Activated T-cell treated with anti-CD3 and anti-CD28 coated beads, Interleukin-2, amount 50 U/mL, for 24 hours (primary cell): Measurements from ENCODE around the gene LUZP2.

Source experiments
- DNase-seq: peaks from one replicate; pipeline ENCODE4 v3.0.0-alpha.2; 2020
- H3K27ac Mint-ChIP-seq: 2 replicates; pipeline ENCODE4 v1.8.0; 2020; ENCODE audit warnings: mild to moderate bottlenecking, mixed read lengths
- H3K27me3 Mint-ChIP-seq: 2 replicates; pipeline ENCODE4 v1.8.0; 2020; ENCODE audit warnings: mixed read lengths
- H3K36me3 Mint-ChIP-seq: 2 replicates; pipeline ENCODE4 v1.8.0; 2020; ENCODE audit warnings: low read depth, mixed read lengths
- H3K4me1 Mint-ChIP-seq: 2 replicates; pipeline ENCODE4 v1.8.0; 2020; ENCODE audit warnings: low read depth, mixed read lengths
- H3K4me3 Mint-ChIP-seq: 2 replicates; pipeline ENCODE4 v1.8.0; 2020; ENCODE audit warnings: mild to moderate bottlenecking, moderate library complexity, mixed read lengths
- H3K9me3 Mint-ChIP-seq: 2 replicates; pipeline ENCODE4 v1.8.0; 2020; ENCODE audit warnings: mixed read lengths

The LUZP2 gene

GRCh38 chr11:24496736-24497725, at the start of gene LUZP2:
LUZP2 (plus strand) TSS chr11:24497053.
- H3K4me1 Mint-ChIP-seq, result no peaks in the 10 kb centered on the region
- peaks cover 6% of the 10 kb centered on the region for H3K9me3 Mint-ChIP-seq
- no peak for DNase-seq
- no peaks in the 10 kb centered on the region for H3K36me3 Mint-ChIP-seq
- no peak within 1 kb of the TSS for H3K4me3 Mint-ChIP-seq
- no peak within 1 kb of the TSS for H3K27ac Mint-ChIP-seq
- H3K27me3 Mint-ChIP-seq, result peaks cover 25% of the 10 kb centered on the region

DNA sequence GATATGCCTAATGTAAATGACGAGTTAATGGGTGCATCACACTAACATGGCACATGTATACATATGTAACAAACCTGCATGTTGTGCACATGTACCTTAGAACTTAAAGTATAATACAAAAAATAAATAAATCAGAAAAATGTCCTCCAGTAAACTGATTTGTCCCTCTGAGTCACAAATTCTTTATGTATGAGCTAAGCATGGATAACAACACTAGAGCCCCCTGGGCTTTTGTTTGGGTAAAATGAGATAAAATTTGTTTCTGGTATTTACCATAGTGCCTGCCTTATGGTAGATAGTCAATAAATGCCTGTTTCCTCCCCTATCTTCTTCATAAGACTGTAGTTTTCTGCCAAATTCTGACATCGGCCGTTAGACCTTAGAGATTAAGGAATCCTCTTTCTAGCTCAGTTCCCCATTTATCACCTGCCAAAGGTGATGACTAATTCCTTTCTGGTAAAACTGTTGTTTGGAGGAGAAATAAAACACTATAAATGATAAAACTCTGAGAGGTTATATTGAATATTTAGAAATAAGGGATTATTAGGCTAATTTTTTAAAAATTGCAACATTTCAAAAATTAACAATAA, 43.6 kb upstream of the LUZP2 start:
- Mint-ChIP-seq H3K36me3 (no peaks in the 10 kb centered on the region), H3K9me3 (peaks cover 15% of the 10 kb centered on the region), H3K27me3 (no peaks in the 10 kb centered on the region), H3K4me3 (no peak overlapping the region), H3K4me1 (no peaks in the 10 kb centered on the region), H3K27ac (no peak overlapping the region)
- DNase-seq, result no peak

GRCh38 chr11:24457985-24458384, 38.9 kb upstream of the LUZP2 start:
- Mint-ChIP-seq H3K4me3 (no peak overlapping the region), H3K4me1 (no peaks in the 10 kb centered on the region), H3K9me3 (peaks cover 17% of the 10 kb centered on the region), H3K36me3 (no peaks in the 10 kb centered on the region), H3K27me3 (no peaks in the 10 kb centered on the region), H3K27ac (no peak overlapping the region)
- DNase-seq, result no peak

GRCh38 chr11:24470431-24470830, 26.4 kb upstream of the LUZP2 start:
- H3K4me1 Mint-ChIP-seq, result no peaks in the 10 kb centered on the region
- H3K9me3 Mint-ChIP-seq, result peaks cover 8% of the 10 kb centered on the region
- H3K4me3 Mint-ChIP-seq, result no peak overlapping the region
- no peak overlapping the region for H3K27ac Mint-ChIP-seq
- no peaks in the 10 kb centered on the region for H3K36me3 Mint-ChIP-seq
- H3K27me3 Mint-ChIP-seq, result no peaks in the 10 kb centered on the region
- DNase-seq, result no peak

- Mint-ChIP-seq H3K4me1 (no peaks in the 10 kb centered on the region), H3K27ac (no peak overlapping the region), H3K4me3 (no peak overlapping the region), H3K36me3 (no peaks in the 10 kb centered on the region), H3K9me3 (peaks cover 13% of the 10 kb centered on the region), H3K27me3 (no peaks in the 10 kb centered on the region)
- no peak for DNase-seq
These were observed 25.8 kb upstream of the LUZP2 start for GRCh38 chr11:24471084-24471483.

DNA sequence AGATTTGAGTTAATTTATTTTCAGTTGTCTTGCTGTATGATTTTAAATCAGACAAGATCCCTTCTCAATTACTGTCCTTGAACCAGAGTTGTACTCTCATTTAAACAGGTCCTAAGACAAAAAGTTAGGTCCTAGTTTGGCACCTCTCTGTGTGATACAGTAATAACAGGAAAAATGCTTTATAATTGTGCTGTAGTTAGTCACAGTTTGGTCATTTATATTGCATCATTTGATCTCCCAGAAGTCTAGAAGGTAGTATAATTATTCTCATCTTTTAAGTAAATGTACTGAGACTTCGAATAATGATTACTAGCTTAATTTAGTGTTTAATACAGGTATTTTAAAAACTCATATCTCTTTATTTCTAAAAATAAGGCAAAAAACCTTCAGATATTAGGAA, 18.1 kb upstream of the LUZP2 start:
- peaks cover 33% of the 10 kb centered on the region for H3K9me3 Mint-ChIP-seq
- DNase-seq, result no peak
- H3K4me3 Mint-ChIP-seq, result no peak overlapping the region
- no peaks in the 10 kb centered on the region for H3K4me1 Mint-ChIP-seq
- H3K27ac Mint-ChIP-seq, result no peak overlapping the region
- no peaks in the 10 kb centered on the region for H3K27me3 Mint-ChIP-seq
- no peaks in the 10 kb centered on the region for H3K36me3 Mint-ChIP-seq

GRCh38 chr11:24489477-24489876, 7.4 kb upstream of the LUZP2 start:
- Mint-ChIP-seq H3K27me3 (no peaks in the 10 kb centered on the region), H3K36me3 (no peaks in the 10 kb centered on the region), H3K27ac (no peak overlapping the region), H3K4me1 (no peaks in the 10 kb centered on the region), H3K4me3 (no peak overlapping the region), H3K9me3 (peaks cover 16% of the 10 kb centered on the region)
- DNase-seq, result no peak

DNA sequence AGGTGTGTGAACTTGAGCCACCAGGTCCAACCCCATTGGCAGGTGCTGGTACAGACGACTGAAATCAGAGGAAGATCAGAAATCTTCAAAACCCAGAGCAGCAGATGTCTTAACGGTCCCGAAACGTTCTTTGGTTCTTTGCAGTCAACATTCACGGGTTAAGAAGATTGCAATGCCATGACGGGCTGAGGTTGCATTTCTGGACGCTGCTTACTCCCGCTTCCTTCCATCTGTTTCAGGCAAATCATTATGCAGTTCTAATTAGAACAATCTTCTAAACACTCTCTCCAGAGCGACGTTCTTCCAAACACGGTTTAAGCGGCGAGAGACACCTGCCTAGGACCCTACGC, 492 bp upstream of the LUZP2 start:
- DNase-seq, result no peak
- Mint-ChIP-seq H3K27me3 (peaks cover 25% of the 10 kb centered on the region), H3K27ac (no peak overlapping the region), H3K36me3 (no peaks in the 10 kb centered on the region), H3K4me3 (no peak overlapping the region), H3K4me1 (no peaks in the 10 kb centered on the region), H3K9me3 (peaks cover 6% of the 10 kb centered on the region)

GRCh38 chr11:24497831-24498230, 978 bp downstream of the LUZP2 start:
- no peaks in the 10 kb centered on the region for H3K4me1 Mint-ChIP-seq
- H3K9me3 Mint-ChIP-seq, result peaks cover 6% of the 10 kb centered on the region
- H3K36me3 Mint-ChIP-seq, result no peaks in the 10 kb centered on the region
- no peak for DNase-seq
- peaks cover 25% of the 10 kb centered on the region for H3K27me3 Mint-ChIP-seq
- H3K4me3 Mint-ChIP-seq, result no peak overlapping the region
- H3K27ac Mint-ChIP-seq, result no peak overlapping the region

DNA sequence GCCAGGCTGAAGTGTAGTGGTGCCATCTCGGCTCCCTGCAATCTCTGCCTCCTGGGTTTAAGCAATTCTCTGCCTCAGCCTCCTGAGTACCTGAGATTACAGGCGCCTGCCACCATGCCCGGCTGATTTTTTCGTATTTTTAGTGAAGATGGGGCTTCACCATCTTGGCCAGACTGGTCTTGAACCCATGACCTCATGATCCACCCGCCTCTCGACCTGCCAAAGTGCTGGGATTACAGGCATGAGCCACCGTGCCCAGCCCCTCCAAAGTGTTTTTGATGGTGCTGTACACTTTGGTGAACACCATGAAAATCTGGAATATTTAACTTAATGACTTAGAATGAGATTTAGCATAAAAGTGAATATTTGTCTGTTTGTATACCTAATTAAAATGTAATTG, 5.6 kb downstream of the LUZP2 start:
- Mint-ChIP-seq H3K36me3 (no peaks in the 10 kb centered on the region), H3K27ac (no peak overlapping the region)

DNA sequence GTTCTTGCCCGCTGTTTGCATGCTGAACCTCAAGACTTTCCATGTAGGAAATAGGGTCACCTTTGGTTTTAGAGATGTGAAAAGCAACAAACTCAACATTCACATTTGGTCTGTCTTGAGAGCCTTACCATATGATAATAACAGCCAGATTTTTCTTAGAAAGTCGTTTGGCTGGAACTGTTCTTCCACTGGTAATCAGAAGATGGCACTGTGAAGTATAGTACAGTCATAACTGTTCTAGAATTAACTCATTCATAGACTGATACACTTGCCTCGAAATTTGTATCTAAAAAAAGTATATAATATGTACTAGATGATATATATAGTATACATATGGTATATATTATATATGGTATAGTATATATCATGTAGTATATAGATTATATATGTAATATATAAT, 12.3 kb downstream of the LUZP2 start:
- H3K4me1 Mint-ChIP-seq, result no peaks in the 10 kb centered on the region
- no peak overlapping the region for H3K4me3 Mint-ChIP-seq
- H3K36me3 Mint-ChIP-seq, result no peaks in the 10 kb centered on the region
- no peak for DNase-seq
- no peaks in the 10 kb centered on the region for H3K27me3 Mint-ChIP-seq
- H3K9me3 Mint-ChIP-seq, result peaks cover 7% of the 10 kb centered on the region
- H3K27ac Mint-ChIP-seq, result no peak overlapping the region

More for the DNA sequence above, 5.6 kb downstream of the LUZP2 start:
- H3K4me3 Mint-ChIP-seq, result no peak overlapping the region
- no peak for DNase-seq
- H3K4me1 Mint-ChIP-seq, result no peaks in the 10 kb centered on the region
- peaks cover 9% of the 10 kb centered on the region for H3K27me3 Mint-ChIP-seq
- peaks cover 6% of the 10 kb centered on the region for H3K9me3 Mint-ChIP-seq

DNA sequence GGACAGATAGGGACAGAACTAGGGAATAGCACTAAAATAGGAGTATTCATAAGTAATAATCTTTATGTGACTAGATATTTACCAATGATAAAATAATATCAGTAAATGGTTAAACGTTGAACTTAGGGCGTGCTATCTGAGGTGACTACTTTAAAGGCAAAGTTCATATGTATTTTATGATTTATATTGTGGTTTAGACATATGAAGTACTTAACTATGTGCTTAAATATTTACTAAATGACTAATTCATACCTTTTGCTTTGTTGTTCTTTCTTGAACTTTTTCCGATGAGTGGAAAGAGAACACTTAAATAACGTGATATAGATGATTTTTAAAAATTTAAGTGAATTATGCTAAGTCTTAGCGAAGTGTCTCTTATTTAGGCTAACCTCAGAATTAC, 14.7 kb downstream of the LUZP2 start:
- Mint-ChIP-seq H3K4me1 (no peaks in the 10 kb centered on the region), H3K36me3 (no peaks in the 10 kb centered on the region), H3K27me3 (no peaks in the 10 kb centered on the region), H3K27ac (no peak overlapping the region), H3K9me3 (peaks cover 4% of the 10 kb centered on the region), H3K4me3 (no peak overlapping the region)
- DNase-seq, result no peak

DNA sequence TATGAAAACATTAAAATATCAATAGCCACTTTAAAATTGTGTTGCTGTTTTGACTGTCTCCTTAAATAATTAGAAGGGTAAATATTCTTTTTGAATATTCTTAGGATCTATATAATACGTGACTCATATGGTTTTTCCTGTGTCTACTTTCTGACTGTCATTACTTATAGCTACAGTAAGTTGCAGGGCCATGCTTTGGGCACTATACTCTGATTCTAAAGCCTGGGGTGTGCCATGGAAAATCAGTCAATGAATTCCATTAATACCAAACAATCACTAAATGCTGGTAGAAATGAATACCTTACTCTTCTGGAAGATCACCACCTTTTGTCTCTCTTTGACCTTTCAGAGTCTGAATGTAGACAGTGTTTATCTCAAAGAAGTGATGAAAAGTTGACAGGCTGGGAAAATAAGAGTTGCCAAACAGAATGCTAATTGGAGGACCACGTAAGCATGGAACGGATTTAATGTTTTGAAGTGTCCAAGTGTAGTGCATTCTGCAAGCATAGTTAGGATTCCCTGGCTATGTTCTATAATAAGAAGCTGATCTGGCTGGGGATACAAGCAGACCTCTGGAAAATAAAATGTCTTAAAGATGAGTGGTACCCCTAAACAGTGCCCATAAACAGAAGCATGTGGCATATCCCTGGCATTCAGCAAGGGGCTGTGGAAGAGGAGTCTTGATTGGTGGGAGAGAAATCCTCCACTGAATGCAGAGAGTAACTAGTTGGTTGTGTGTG, 16.8 kb downstream of the LUZP2 start:
- Mint-ChIP-seq H3K9me3 (peaks cover 4% of the 10 kb centered on the region), H3K27me3 (no peaks in the 10 kb centered on the region), H3K27ac (no peak overlapping the region), H3K36me3 (no peaks in the 10 kb centered on the region), H3K4me1 (no peaks in the 10 kb centered on the region), H3K4me3 (no peak overlapping the region)
- DNase-seq, result no peak

DNA sequence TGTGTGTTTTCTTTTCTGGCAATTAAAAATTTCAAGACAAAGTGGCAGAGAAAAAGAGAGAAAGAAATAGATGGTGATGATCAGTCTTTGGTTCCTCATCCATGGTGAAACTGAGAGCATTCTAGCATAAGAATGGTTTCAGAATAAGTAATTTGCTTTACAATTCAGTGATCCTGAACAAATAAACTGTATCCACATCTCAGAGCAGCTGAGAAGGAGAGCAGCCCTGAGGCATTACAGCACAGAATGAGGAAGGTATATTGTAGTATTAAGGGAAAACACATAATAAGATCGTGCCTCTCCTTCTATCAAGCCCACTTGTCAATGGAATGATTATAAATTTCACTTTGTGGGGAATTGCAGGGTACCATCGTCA, 17.4 kb downstream of the LUZP2 start:
- DNase-seq, result no peak
- Mint-ChIP-seq H3K27me3 (no peaks in the 10 kb centered on the region), H3K27ac (no peak overlapping the region), H3K9me3 (peaks cover 4% of the 10 kb centered on the region), H3K4me1 (no peaks in the 10 kb centered on the region), H3K4me3 (no peak overlapping the region), H3K36me3 (no peaks in the 10 kb centered on the region)

GRCh38 chr11:24515632-24516031, 18.8 kb downstream of the LUZP2 start:
- Mint-ChIP-seq H3K27ac (no peak overlapping the region), H3K4me3 (no peak overlapping the region), H3K27me3 (no peaks in the 10 kb centered on the region), H3K4me1 (no peaks in the 10 kb centered on the region), H3K9me3 (peaks cover 4% of the 10 kb centered on the region), H3K36me3 (no peaks in the 10 kb centered on the region)
- no peak for DNase-seq
